GM18517 (cell line): ENCODE measurements around the gene UCP3.

ENCODE experiments used
- ATAC-seq: cut with Tn5 transposase; IDR thresholded peaks from one replicate; pipeline ENCODE4 v1.9.1; 2021; ENCODE audit warnings: mild to moderate bottlenecking, moderate library complexity; ENCODE audit not compliant: unreplicated experiment

UCP3 gene

GRCh38 chr11:74019104-74019738 lies 10.3 kb upstream of the UCP3 start:
- no peak for ATAC-seq

- ATAC-seq = no peak
These were observed 9.6 kb upstream of the UCP3 start for GRCh38 chr11:74018331-74019005.

- no peak for ATAC-seq
These were observed 8.7 kb upstream of the UCP3 start for GRCh38 chr11:74017631-74018030.

GRCh38 chr11:74015919-74016684 lies 7.2 kb upstream of the UCP3 start:
- no peak for ATAC-seq

- no peak for ATAC-seq
These were observed 6.0 kb upstream of the UCP3 start for GRCh38 chr11:74014880-74015279.

- ATAC-seq = no peak
These were observed 4.3 kb upstream of the UCP3 start for GRCh38 chr11:74013141-74013540.

GRCh38 chr11:74012074-74012809 lies 3.4 kb upstream of the UCP3 start:
- ATAC-seq = no peak

- peak; percentile 89 for ATAC-seq
These were observed 2.6 kb upstream of the UCP3 start for GRCh38 chr11:74011360-74012073.

- no peak for ATAC-seq
These were observed 1.7 kb upstream of the UCP3 start for GRCh38 chr11:74010306-74011300.

GRCh38 chr11:74009675-74010305 lies 905 bp upstream of the UCP3 start:
- no peak for ATAC-seq

GRCh38 chr11:74009230-74009547 lies 304 bp upstream of the UCP3 start:
- ATAC-seq = no peak

- ATAC-seq = no peak
These were observed 1.1 kb downstream of the UCP3 start for GRCh38 chr11:74007691-74008372.

- no peak for ATAC-seq
These were observed 2.1 kb downstream of the UCP3 start for GRCh38 chr11:74006743-74007304.

- ATAC-seq = no peak
These were observed 3.0 kb downstream of the UCP3 start for GRCh38 chr11:74005721-74006517.

- ATAC-seq = no peak
These were observed 3.9 kb downstream of the UCP3 start for GRCh38 chr11:74004759-74005615.

GRCh38 chr11:74004046-74004695 lies 4.7 kb downstream of the UCP3 start:
- no peak for ATAC-seq
